Muscle layer of duodenum (tissue), 2 donors: Measurements from ENCODE around the gene PPEF1.
"Not testable (repeated sequence)": the region's sequence is repeated elsewhere in the genome, so short reads cannot be mapped to it uniquely, and the experiment has no call there.

Source experiments
- H3K27ac ChIP-seq: one replicate; pipeline ENCODE4 v1.7.0; 2013; ENCODE audit warnings: mild to moderate bottlenecking, low read length
- H3K27me3 ChIP-seq: one replicate; pipeline ENCODE4 v1.7.0; 2013; ENCODE audit warnings: low read depth, mild to moderate bottlenecking, control low read depth, low read length
- H3K36me3 ChIP-seq, 2 donors: one replicate each; pipeline ENCODE4 v1.7.0; 2013; ENCODE audit warnings: low read length in 2 of 2, control low read depth in 1 of 2, mild to moderate bottlenecking in 1 of 2; ENCODE audit not compliant: insufficient read depth in 2 of 2, control insufficient read depth in 1 of 2
- H3K4me1 ChIP-seq, 2 donors: one replicate each; pipeline ENCODE4 v1.7.0; 2013; ENCODE audit warnings: low read length in 2 of 2, mild to moderate bottlenecking in 2 of 2, control low read depth in 1 of 2, moderate library complexity in 1 of 2; ENCODE audit not compliant: insufficient read depth in 2 of 2, control insufficient read depth in 1 of 2
- H3K4me3 ChIP-seq, 2 donors: one replicate each; pipeline ENCODE4 v1.7.0; 2013; ENCODE audit warnings: low read length in 2 of 2, low read depth in 1 of 2, mild to moderate bottlenecking in 1 of 2
- H3K9me3 ChIP-seq, 2 donors: one replicate each; pipeline ENCODE4 v1.7.0; 2013; ENCODE audit warnings: low read length in 2 of 2, control low read depth in 1 of 2, mild to moderate bottlenecking in 1 of 2; ENCODE audit not compliant: control insufficient read depth in 1 of 2
- donor health status: healthy.

Gene PPEF1

GRCh38 chrX:18709833-18710232, 2.4 kb downstream of the PPEF1 start:
- no peaks in the 10 kb centered on the region for H3K36me3 ChIP-seq
- no peak overlapping the region for H3K4me3 ChIP-seq
- H3K4me1 ChIP-seq, result no peaks in the 10 kb centered on the region
- H3K27me3 ChIP-seq, result no peaks in the 10 kb centered on the region
- H3K27ac ChIP-seq, result no peak overlapping the region
- no peaks in the 10 kb centered on the region for H3K9me3 ChIP-seq

DNA sequence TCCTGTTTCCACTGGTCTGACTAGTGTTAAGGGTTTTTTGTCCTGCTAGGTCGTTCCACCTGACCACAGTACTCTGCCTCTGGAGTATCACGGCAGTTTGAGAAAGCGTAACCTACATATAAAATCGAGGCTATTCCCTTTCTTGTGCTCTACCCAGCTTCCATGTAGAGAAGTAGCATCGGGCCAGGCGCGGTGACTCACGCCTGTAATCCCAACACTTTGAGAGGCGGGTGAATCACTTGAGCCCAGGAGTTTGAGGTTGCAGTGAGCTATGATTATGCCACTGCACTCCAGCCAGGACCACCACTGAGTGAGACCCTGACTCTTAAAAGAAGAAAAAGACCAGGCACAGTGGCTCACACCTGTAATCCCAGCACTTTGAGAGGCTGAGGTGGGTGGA, 7.5 kb downstream of the PPEF1 start:
- H3K27ac ChIP-seq, result no peak overlapping the region
- no peak overlapping the region for H3K4me3 ChIP-seq
- H3K9me3 ChIP-seq, result no peaks in the 10 kb centered on the region
- H3K36me3 ChIP-seq, result no peaks in the 10 kb centered on the region
- H3K27me3 ChIP-seq, result no peaks in the 10 kb centered on the region
- H3K4me1 ChIP-seq, result no peaks in the 10 kb centered on the region

GRCh38 chrX:18719852-18720251, 12.4 kb downstream of the PPEF1 start:
- H3K36me3 ChIP-seq, result no peaks in the 10 kb centered on the region
- H3K4me3 ChIP-seq, result no peak overlapping the region
- H3K27me3 ChIP-seq, result no peaks in the 10 kb centered on the region
- H3K4me1 ChIP-seq, result no peaks in the 10 kb centered on the region
- H3K9me3 ChIP-seq, result no peaks in the 10 kb centered on the region
- no peak overlapping the region for H3K27ac ChIP-seq

GRCh38 chrX:18721683-18722499, 14.4 kb downstream of the PPEF1 start:
- H3K4me3 ChIP-seq, result no peak overlapping the region
- no peaks in the 10 kb centered on the region for H3K4me1 ChIP-seq
- no peaks in the 10 kb centered on the region for H3K9me3 ChIP-seq
- H3K36me3 ChIP-seq, result no peaks in the 10 kb centered on the region
- H3K27ac ChIP-seq, result no peak overlapping the region
- H3K27me3 ChIP-seq, result no peaks in the 10 kb centered on the region

DNA sequence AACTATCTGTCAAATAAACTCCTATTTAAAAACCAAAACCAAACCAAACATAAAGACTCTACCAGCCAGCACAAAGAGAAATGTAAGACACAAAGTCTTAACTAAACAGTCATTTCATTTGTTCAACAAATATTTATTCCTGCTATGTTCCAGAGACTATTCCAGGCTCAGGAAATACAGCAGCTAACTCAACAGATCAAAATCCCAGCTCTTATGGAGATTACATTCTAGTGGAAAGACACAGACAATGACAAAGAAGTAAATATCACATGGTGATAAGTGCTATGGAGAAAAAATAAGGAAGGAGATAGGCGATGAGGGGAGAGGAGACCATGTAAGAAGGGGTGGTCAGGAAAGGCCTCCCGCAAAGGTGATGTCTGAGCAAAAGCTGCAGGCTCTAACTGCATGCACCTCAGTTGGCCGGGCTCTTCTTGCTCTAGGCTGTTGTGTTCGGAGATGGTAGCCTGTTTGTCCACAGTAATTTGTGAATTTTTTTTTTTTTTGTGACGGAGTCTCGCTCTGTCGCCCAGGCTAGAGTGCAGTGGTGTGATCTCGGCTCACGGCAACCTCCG, 15.1 kb downstream of the PPEF1 start:
- H3K36me3 ChIP-seq, result no peaks in the 10 kb centered on the region
- no peak overlapping the region for H3K27ac ChIP-seq
- H3K27me3 ChIP-seq, result no peaks in the 10 kb centered on the region
- H3K9me3 ChIP-seq, result no peaks in the 10 kb centered on the region
- no peak overlapping the region for H3K4me3 ChIP-seq
- H3K4me1 ChIP-seq, result no peaks in the 10 kb centered on the region

- Histone ChIP-seq H3K27me3 (no peaks in the 10 kb centered on the region), H3K27ac (no peak overlapping the region), H3K9me3 (no peaks in the 10 kb centered on the region), H3K4me1 (no peaks in the 10 kb centered on the region), H3K4me3 (no peak overlapping the region), H3K36me3 (no peaks in the 10 kb centered on the region)
Measured at GRCh38 chrX:18725310-18725943, 18.0 kb downstream of the PPEF1 start.

DNA sequence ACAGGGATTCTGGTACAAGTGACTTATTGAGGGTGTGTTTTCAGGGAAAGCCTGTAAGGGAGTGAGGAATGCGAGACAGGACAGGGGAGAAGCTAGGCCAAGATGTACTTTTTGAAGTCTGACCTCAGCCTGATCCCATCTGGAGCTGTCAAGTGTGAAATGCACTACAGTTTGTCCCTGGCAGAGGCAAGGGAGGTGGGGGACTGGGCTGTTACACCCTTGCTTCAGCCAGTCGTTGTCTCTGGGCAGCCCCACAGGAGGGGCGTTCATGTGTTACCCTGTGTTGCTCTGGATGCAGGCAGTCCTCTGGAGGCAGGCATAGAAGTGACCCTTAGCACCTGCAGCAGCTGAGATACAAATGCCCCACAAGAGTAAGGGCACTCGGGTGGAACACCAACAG, 25.8 kb downstream of the PPEF1 start:
- Histone ChIP-seq H3K27me3 (no peaks in the 10 kb centered on the region), H3K9me3 (no peaks in the 10 kb centered on the region), H3K36me3 (no peaks in the 10 kb centered on the region), H3K4me1 (no peaks in the 10 kb centered on the region), H3K4me3 (no peak overlapping the region), H3K27ac (no peak overlapping the region)

DNA sequence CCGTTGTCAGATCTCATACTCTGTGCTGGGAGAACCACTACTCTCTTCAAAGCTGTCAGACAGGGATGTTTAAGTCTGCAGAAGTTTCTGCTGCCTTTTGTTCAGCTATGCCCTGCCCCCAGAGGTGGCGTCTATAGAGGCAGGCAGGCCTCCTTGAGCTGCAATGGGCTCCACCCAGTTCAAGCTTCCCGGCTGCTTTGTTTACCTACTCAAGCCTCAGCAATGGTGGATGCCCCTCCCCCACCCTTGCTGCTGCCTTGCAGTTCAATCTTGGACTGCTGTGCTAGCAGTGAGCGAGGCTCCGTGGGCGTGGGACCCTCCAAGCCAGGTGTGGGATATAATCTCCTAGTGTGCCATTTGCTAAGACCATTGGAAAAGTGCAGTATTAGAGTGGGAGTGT, 32.2 kb downstream of the PPEF1 start:
- not testable (repeated sequence) for H3K27me3 ChIP-seq, H3K27ac ChIP-seq, H3K4me3 ChIP-seq, H3K4me1 ChIP-seq, H3K9me3 ChIP-seq, H3K36me3 ChIP-seq

DNA sequence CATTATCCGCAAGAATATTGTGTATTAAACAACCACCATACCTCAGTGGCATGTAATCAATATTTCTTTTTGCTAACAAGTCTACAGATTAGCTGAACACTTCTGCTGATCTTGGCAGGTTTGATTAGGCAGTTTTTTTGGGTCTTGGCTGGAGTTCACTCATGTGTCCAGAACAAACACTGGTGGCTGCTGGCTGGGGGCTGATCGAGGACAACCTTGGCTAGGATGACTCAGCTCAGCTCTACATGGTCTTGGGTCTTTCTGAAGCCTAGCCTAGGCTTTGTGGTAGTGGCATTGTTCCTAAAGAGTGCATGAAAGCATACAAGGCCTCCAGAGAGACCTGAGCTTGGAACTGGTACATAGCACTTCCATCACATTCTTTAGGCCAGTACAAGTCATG, 41.1 kb downstream of the PPEF1 start:
- no peaks in the 10 kb centered on the region for H3K9me3 ChIP-seq
- no peaks in the 10 kb centered on the region for H3K27me3 ChIP-seq
- no peak overlapping the region for H3K27ac ChIP-seq
- H3K36me3 ChIP-seq, result no peaks in the 10 kb centered on the region
- H3K4me3 ChIP-seq, result no peak overlapping the region
- H3K4me1 ChIP-seq, result no peaks in the 10 kb centered on the region

GRCh38 chrX:18753631-18754030, 46.2 kb downstream of the PPEF1 start:
- H3K9me3 ChIP-seq, result no peaks in the 10 kb centered on the region
- H3K27me3 ChIP-seq, result no peaks in the 10 kb centered on the region
- H3K27ac ChIP-seq, result no peak overlapping the region
- H3K4me3 ChIP-seq, result no peak overlapping the region
- no peaks in the 10 kb centered on the region for H3K4me1 ChIP-seq
- no peaks in the 10 kb centered on the region for H3K36me3 ChIP-seq

DNA sequence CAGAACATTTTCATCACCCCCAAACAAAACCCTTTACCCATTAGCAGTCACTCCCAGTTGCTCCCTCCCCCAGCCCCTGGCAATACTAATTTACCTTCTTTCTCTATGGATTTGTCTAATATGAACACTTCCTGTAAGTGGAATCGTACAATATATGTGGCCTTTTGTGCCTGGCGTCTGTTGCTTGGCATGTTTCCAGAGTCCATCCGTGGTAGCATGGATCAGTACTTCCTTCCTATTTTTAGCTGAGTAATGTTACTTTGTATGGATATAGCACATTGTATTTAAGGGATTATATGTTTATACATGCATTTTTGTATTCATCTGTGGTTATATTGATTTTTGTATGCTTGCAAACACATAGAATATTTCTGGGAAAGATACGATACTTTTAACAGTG, 48.2 kb downstream of the PPEF1 start:
- no peaks in the 10 kb centered on the region for H3K36me3 ChIP-seq
- no peaks in the 10 kb centered on the region for H3K4me1 ChIP-seq
- no peak overlapping the region for H3K4me3 ChIP-seq
- no peaks in the 10 kb centered on the region for H3K9me3 ChIP-seq
- no peak overlapping the region for H3K27ac ChIP-seq
- no peaks in the 10 kb centered on the region for H3K27me3 ChIP-seq
